ENCODE measurements around the gene PROSER3.

DNA sequence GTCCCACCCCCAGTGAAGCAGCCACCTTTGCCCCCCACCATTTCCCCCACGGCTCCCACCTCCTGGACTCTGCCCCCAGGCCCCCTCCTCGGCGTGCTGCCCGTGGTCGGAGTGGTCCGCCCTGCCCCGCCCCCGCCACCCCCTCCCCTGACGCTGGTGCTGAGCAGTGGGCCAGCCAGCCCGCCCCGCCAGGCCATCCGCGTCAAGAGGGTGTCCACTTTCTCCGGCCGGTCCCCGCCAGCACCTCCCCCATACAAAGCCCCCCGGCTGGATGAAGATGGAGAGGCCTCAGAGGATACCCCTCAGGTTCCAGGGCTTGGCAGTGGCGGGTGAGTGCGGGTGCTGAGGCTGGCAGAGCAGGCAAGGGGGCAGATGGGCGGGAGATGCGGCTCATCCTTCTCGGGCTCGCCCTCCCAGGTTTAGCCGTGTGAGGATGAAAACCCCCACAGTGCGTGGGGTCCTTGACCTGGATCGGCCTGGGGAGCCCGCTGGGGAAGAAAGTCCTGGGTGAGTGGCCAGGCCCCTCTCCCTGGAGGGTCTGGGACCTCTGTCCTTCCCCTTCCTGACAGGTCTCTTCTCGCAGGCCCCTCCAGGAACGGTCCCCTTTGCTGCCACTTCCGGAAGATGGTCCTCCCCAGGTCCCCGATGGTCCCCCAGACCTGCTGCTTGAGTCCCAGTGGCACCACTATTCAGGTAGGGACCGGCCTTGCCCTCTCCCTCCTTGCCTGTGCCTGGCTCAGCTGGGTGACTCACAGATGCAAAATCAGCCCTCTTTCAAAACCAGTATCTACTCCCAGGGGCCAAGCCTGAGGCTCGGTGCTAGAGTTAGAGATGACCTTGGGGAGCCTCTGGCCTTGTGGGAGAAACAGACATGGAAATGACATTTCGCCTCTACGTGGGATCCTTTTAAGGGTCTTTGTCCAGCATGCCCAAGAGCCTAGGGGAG lies 24.5 kb upstream of the PROSER3 start:
- TF ChIP-seq, protein P1, sequence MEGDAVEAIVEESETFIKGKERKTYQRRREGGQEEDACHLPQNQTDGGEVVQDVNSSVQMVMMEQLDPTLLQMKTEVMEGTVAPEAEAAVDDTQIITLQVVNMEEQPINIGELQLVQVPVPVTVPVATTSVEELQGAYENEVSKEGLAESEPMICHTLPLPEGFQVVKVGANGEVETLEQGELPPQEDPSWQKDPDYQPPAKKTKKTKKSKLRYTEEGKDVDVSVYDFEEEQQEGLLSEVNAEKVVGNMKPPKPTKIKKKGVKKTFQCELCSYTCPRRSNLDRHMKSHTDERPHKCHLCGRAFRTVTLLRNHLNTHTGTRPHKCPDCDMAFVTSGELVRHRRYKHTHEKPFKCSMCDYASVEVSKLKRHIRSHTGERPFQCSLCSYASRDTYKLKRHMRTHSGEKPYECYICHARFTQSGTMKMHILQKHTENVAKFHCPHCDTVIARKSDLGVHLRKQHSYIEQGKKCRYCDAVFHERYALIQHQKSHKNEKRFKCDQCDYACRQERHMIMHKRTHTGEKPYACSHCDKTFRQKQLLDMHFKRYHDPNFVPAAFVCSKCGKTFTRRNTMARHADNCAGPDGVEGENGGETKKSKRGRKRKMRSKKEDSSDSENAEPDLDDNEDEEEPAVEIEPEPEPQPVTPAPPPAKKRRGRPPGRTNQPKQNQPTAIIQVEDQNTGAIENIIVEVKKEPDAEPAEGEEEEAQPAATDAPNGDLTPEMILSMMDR (conservative IDR thresholded peaks at IDR 0.05; ENCODE audit: low read depth, low read length), result no peak
- TF ChIP-seq RAD21 (IDR thresholded peaks at IDR 0.05; ENCODE audit: low read length), result no peak
- TF ChIP-seq POLR2A (IDR thresholded peaks at IDR 0.05; ENCODE audit: low read depth, low read length), result no peak
- TF ChIP-seq MAFK (IDR thresholded peaks at IDR 0.05; ENCODE audit: low read depth, low read length), result no peak
- TF ChIP-seq MXI1 (IDR thresholded peaks at IDR 0.05; ENCODE audit: borderline replicate concordance, low read depth, low read length), result no peak
- no peak for TF ChIP-seq CHD1 (IDR thresholded peaks at IDR 0.05; ENCODE audit: low read depth, low read length)
- TF ChIP-seq SMC3 (IDR thresholded peaks at IDR 0.05; ENCODE audit: low read depth, low read length), result no peak
- TF ChIP-seq, protein P2, sequence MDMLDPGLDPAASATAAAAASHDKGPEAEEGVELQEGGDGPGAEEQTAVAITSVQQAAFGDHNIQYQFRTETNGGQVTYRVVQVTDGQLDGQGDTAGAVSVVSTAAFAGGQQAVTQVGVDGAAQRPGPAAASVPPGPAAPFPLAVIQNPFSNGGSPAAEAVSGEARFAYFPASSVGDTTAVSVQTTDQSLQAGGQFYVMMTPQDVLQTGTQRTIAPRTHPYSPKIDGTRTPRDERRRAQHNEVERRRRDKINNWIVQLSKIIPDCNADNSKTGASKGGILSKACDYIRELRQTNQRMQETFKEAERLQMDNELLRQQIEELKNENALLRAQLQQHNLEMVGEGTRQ (IDR thresholded peaks at IDR 0.05; ENCODE audit: low read depth, low read length), result no peak
- TF ChIP-seq, protein P3, sequence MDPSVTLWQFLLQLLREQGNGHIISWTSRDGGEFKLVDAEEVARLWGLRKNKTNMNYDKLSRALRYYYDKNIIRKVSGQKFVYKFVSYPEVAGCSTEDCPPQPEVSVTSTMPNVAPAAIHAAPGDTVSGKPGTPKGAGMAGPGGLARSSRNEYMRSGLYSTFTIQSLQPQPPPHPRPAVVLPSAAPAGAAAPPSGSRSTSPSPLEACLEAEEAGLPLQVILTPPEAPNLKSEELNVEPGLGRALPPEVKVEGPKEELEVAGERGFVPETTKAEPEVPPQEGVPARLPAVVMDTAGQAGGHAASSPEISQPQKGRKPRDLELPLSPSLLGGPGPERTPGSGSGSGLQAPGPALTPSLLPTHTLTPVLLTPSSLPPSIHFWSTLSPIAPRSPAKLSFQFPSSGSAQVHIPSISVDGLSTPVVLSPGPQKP (IDR thresholded peaks at IDR 0.05; ENCODE audit: borderline replicate concordance, low read depth, low read length), result no peak
- TF ChIP-seq RCOR1 (IDR thresholded peaks at IDR 0.05; ENCODE audit: insufficient replicate concordance, low read length), result no peak
- no peak for TF ChIP-seq MAZ (IDR thresholded peaks at IDR 0.05; ENCODE audit: borderline replicate concordance, low read depth, low read length)
- TF ChIP-seq BHLHE40 (IDR thresholded peaks at IDR 0.05; ENCODE audit: low read depth, low read length), result no peak
- TF ChIP-seq RFX5 (IDR thresholded peaks at IDR 0.05; ENCODE audit: low read depth, low read length), result no peak
- TF ChIP-seq CEBPB (IDR thresholded peaks at IDR 0.05; ENCODE audit: low read depth, low read length), result no peak

Measured in IMR-90 (cell line).